22Rv1 (cell line): ENCODE measurements around the gene TGFB1.
"Not testable (repeated sequence)": the region's sequence is repeated elsewhere in the genome, so short reads cannot be mapped to it uniquely, and the experiment has no call there.

Experiments
- H3K27ac ChIP-seq: fragments of 450-650 bp; 2 replicates; pipeline ENCODE4 v1.5.1; 2017
- CTCF ChIP-seq: fragments of 450-650 bp; IDR thresholded peaks from 2 replicates; pipeline ENCODE4 v1.5.1; 2017; ENCODE audit warnings: mild to moderate bottlenecking
- ZFX ChIP-seq: fragments of 450-650 bp; IDR thresholded peaks from 2 replicates; pipeline ENCODE4 v1.6.1; 2017; ENCODE audit warnings: antibody characterized with exemption, borderline replicate concordance

Gene TGFB1

GRCh38 chr19:41352609-41353465 lies 885 bp downstream of the TGFB1 start:
- H3K27ac ChIP-seq: 0 out of 2 replicates have a peak overlapping the region, but pooled peaks have one; percentile 12
- no peak for TF ChIP-seq ZFX
- peak; percentile 49 for TF ChIP-seq CTCF

- H3K27ac ChIP-seq: no peak overlapping the region
These were observed 1.5 kb downstream of the TGFB1 start for GRCh38 chr19:41352279-41352608.

GRCh38 chr19:41351339-41352245 lies 2.1 kb downstream of the TGFB1 start:
- TF ChIP-seq ZFX: no peak
- TF ChIP-seq CTCF: no peak
- no peak overlapping the region for H3K27ac ChIP-seq

More at GRCh38 chr19:41352279-41352608, 1.5 kb downstream of the TGFB1 start:
- no peak for TF ChIP-seq ZFX
- TF ChIP-seq CTCF: no peak

GRCh38 chr19:41350735-41351338 lies 2.9 kb downstream of the TGFB1 start:
- TF ChIP-seq ZFX (no peak), CTCF (no peak)
- no peak overlapping the region for H3K27ac ChIP-seq

GRCh38 chr19:41346916-41347315 lies 6.8 kb downstream of the TGFB1 start:
- H3K27ac ChIP-seq: not testable (repeated sequence)

- no peak for TF ChIP-seq CTCF
- no peak overlapping the region for H3K27ac ChIP-seq
These were observed 9.6 kb downstream of the TGFB1 start for GRCh38 chr19:41344162-41344561.

GRCh38 chr19:41341669-41342490 lies 11.8 kb downstream of the TGFB1 start:
- TF ChIP-seq ZFX: no peak
- TF ChIP-seq CTCF: peak; percentile 47
- H3K27ac ChIP-seq: no peak overlapping the region
